H1 (cell line): Measurements from ENCODE around the gene ANKMY2. TPM values are rescaled to one million over a fixed set of nuclear protein-coding genes. Genes with fewer than 3 reads are reported as not detected.

Source experiments
- CTCF ChIA-PET: fragments of 300-600 bp; sonication (Branson Sonifier 250); formaldehyde crosslinking; loops from one replicate; lab custom pipeline; 2021; ENCODE audit not compliant: partially characterized antibody; lab: Charles Lee
- POLR2A ChIA-PET: fragments of 300-600 bp; sonication (Branson Sonifier 250); formaldehyde crosslinking; loops from one replicate; lab custom pipeline; 2021; ENCODE audit warnings: inconsistent platforms; ENCODE audit not compliant: partially characterized antibody; lab: Charles Lee
- DNase-seq, 2 experiments: peaks; one replicate each; pipeline versions ENCODE4 v3.0.0 to v3.0.0-alpha.2; 2010 to 2022; ENCODE audit warnings: low spot score in 2 of 2, low read depth in 1 of 2, mixed read lengths in 1 of 2
- FAIRE-seq: peaks from 2 replicates; lab custom pipeline; 2011; peaks lifted over from hg19 to GRCh38; lab: Jason Lieb, UNC
- H2AFZ ChIP-seq: 2 replicates; pipeline ENCODE4 v1.8.1; 2012; ENCODE audit warnings: low read length, inconsistent platforms
- H2AK5ac ChIP-seq: 2 replicates; pipeline ENCODE4 v1.6.1; 2013; ENCODE audit warnings: low read depth, low read length
- H2BK120ac ChIP-seq: replicated peaks from 2 replicates; pipeline ENCODE3; 2013; ENCODE audit warnings: low read depth, low read length, inconsistent platforms
- H2BK12ac ChIP-seq: 2 replicates; pipeline ENCODE4 v1.6.1; 2013; ENCODE audit warnings: low read depth, low read length
- H2BK15ac ChIP-seq: 2 replicates; pipeline ENCODE4 v1.6.1; 2013; ENCODE audit warnings: low read length
- H2BK20ac ChIP-seq: 2 replicates; pipeline ENCODE4 v1.6.1; 2013; ENCODE audit warnings: low read length
- H2BK5ac ChIP-seq: 2 replicates; pipeline ENCODE4 v1.6.1; 2013; ENCODE audit warnings: low read depth, low read length
- H3K14ac ChIP-seq: 2 replicates; pipeline ENCODE4 v1.6.1; 2013; ENCODE audit warnings: inconsistent platforms; ENCODE audit not compliant: insufficient read length
- H3K18ac ChIP-seq: 2 replicates; pipeline ENCODE4 v1.6.1; 2013; ENCODE audit warnings: low read length; ENCODE audit errors: extremely low read depth
- H3K23ac ChIP-seq: 2 replicates; pipeline ENCODE4 v1.6.1; 2013; ENCODE audit warnings: inconsistent platforms; ENCODE audit not compliant: insufficient read length
- H3K23me2 ChIP-seq: 2 replicates; pipeline ENCODE4 v1.6.1; 2013; ENCODE audit warnings: low read depth, low read length
- H3K27ac ChIP-seq: 2 replicates; pipeline ENCODE4 v1.6.1; 2011; ENCODE audit warnings: low read depth, low read length, inconsistent platforms
- H3K27me3 ChIP-seq, 4 experiments: replicated peaks in 1 of 4; 1 replicate in 1 of 4; 2 replicates in 3 of 4; pipeline versions ENCODE4 v1.6.1 to v1.8.1; 2011 to 2013; ENCODE audit warnings: low read length in 3 of 4, mild to moderate bottlenecking in 3 of 4, inconsistent platforms in 2 of 4, mixed read lengths in 2 of 4, moderate library complexity in 1 of 4; ENCODE audit not compliant: control insufficient read depth in 3 of 4, insufficient read depth in 3 of 4; ENCODE audit errors: extremely low read depth in 1 of 4
- H3K36me3 ChIP-seq, 4 experiments: 2 replicates each; pipeline versions ENCODE4 v1.6.1 to v1.8.1; 2011 to 2013; ENCODE audit warnings: mild to moderate bottlenecking in 4 of 4, low read length in 3 of 4, moderate library complexity in 2 of 4, control low read depth in 1 of 4, inconsistent platforms in 1 of 4; ENCODE audit not compliant: insufficient read depth in 4 of 4, control insufficient read depth in 2 of 4
- H3K4ac ChIP-seq: replicated peaks from 2 replicates; pipeline ENCODE3; 2013; ENCODE audit warnings: low read length, low read depth, mixed read lengths, inconsistent platforms; ENCODE audit not compliant: insufficient read length
- H3K4me1 ChIP-seq, 4 experiments: replicated peaks in 1 of 4; 1 replicate in 1 of 4; 2 replicates in 3 of 4; pipeline versions ENCODE4 v1.6.1 to v1.8.1; 2011 to 2013; ENCODE audit warnings: low read length in 3 of 4, inconsistent platforms in 2 of 4, mixed read lengths in 1 of 4; ENCODE audit not compliant: insufficient read depth in 4 of 4, control insufficient read depth in 3 of 4
- H3K4me2 ChIP-seq, 2 experiments: 2 replicates each; pipeline versions ENCODE4 v1.6.1 to v1.8.1; 2011 to 2013; ENCODE audit warnings: low read depth in 2 of 2, low read length in 2 of 2, control low read depth in 1 of 2, inconsistent platforms in 1 of 2, mild to moderate bottlenecking in 1 of 2; ENCODE audit not compliant: insufficient read depth in 1 of 2
- H3K4me3 ChIP-seq, 4 experiments: fragments of 200-600, 300-600 bp in 1 of 4; sonication (generic), shearing (Covaris generic), sonication (Bioruptor Twin) in 1 of 4; 2 replicates each; pipeline versions ENCODE4 v1.5.1 to v1.8.1; 2011 to 2016; ENCODE audit warnings: low read length in 4 of 4, low read depth in 3 of 4, control low read depth in 2 of 4, inconsistent platforms in 2 of 4, mild to moderate bottlenecking in 2 of 4, mixed read lengths in 1 of 4, moderate library complexity in 1 of 4; ENCODE audit not compliant: insufficient read depth in 2 of 4; ENCODE audit errors: extremely low read depth in 1 of 4
- H3K56ac ChIP-seq: replicated peaks from 2 replicates; pipeline ENCODE3; 2013; ENCODE audit warnings: low read depth, mild to moderate bottlenecking, mixed read lengths, low read length, inconsistent platforms; ENCODE audit not compliant: insufficient read length
- H3K79me1 ChIP-seq: 2 replicates; pipeline ENCODE4 v1.6.1; 2013; ENCODE audit warnings: low read depth, low read length, control low read depth
- H3K79me2 ChIP-seq, 2 experiments: 2 replicates each; pipeline versions ENCODE4 v1.6.1 to v1.8.1; 2012 to 2013; ENCODE audit warnings: low read length in 2 of 2, mild to moderate bottlenecking in 2 of 2, inconsistent platforms in 1 of 2; ENCODE audit not compliant: insufficient read depth in 2 of 2, control insufficient read depth in 1 of 2
- H3K9ac ChIP-seq, 4 experiments: replicated peaks in 1 of 4; 1 replicate in 1 of 4; 2 replicates in 3 of 4; pipeline versions ENCODE4 v1.6.1 to v1.8.1; 2011 to 2013; ENCODE audit warnings: low read depth in 3 of 4, low read length in 3 of 4, control low read depth in 2 of 4, mild to moderate bottlenecking in 2 of 4, moderate library complexity in 2 of 4, inconsistent platforms in 1 of 4; ENCODE audit errors: extremely low read depth in 1 of 4
- H3K9me3 ChIP-seq, 2 experiments: 2 replicates each; pipeline versions ENCODE4 v1.6.1 to v1.8.1; 2012 to 2013; ENCODE audit warnings: mild to moderate bottlenecking in 2 of 2, moderate library complexity in 2 of 2, control low read depth in 1 of 2, inconsistent platforms in 1 of 2, low read depth in 1 of 2, low read length in 1 of 2, mixed read lengths in 1 of 2; ENCODE audit not compliant: insufficient read depth in 2 of 2
- H4K20me1 ChIP-seq, 2 experiments: replicated peaks in 1 of 2; 2 replicates each; pipeline versions ENCODE3 to v1.8.1; 2011 to 2013; ENCODE audit warnings: inconsistent platforms in 2 of 2, low read length in 2 of 2, mild to moderate bottlenecking in 1 of 2; ENCODE audit not compliant: insufficient read depth in 2 of 2, control insufficient read depth in 1 of 2
- H4K5ac ChIP-seq: 2 replicates; pipeline ENCODE4 v1.6.1; 2013; ENCODE audit warnings: low read length, low read depth, mixed read lengths, inconsistent platforms; ENCODE audit not compliant: insufficient read length
- H4K8ac ChIP-seq: 2 replicates; pipeline ENCODE4 v1.8.0; 2013; ENCODE audit warnings: mild to moderate bottlenecking, moderate library complexity, low read length, inconsistent platforms; ENCODE audit not compliant: insufficient read depth; ENCODE audit errors: extremely low read depth
- H4K91ac ChIP-seq: replicated peaks from 2 replicates; pipeline ENCODE3; 2013; ENCODE audit warnings: low read length, mixed read lengths, inconsistent platforms; ENCODE audit not compliant: insufficient read length
- BACH1 ChIP-seq: IDR thresholded peaks from 2 replicates; pipeline ENCODE4 v1.6.1; 2012; ENCODE audit warnings: low read length, improper control_type of control experiment
- CBX8 ChIP-seq: fragments of 300-800, 300-1000 bp; sonication (generic); IDR thresholded peaks from 2 replicates; pipeline ENCODE4 v1.7.1; 2016; ENCODE audit warnings: low read depth, low read length, borderline replicate concordance
- NRF1 ChIP-seq: IDR thresholded peaks from 2 replicates; pipeline ENCODE4 v1.6.1; 2011; ENCODE audit warnings: mild to moderate bottlenecking, low read depth, low read length, improper control_type of control experiment
- PHF8 ChIP-seq: fragments of 200-600 bp; sonication (generic); conservative IDR thresholded peaks from 2 replicates; pipeline ENCODE4 v1.7.1; 2012; ENCODE audit warnings: low read depth, mild to moderate bottlenecking, inconsistent platforms, low read length, moderate library complexity
- RBBP5 ChIP-seq: IDR thresholded peaks from 2 replicates; pipeline ENCODE4 v1.7.1; 2012; ENCODE audit warnings: low read depth, mild to moderate bottlenecking, inconsistent platforms, low read length, moderate library complexity, borderline replicate concordance
- RFX5 ChIP-seq: IDR thresholded peaks from 2 replicates; pipeline ENCODE4 v1.6.1; 2011; ENCODE audit warnings: low read depth, low read length, improper control_type of control experiment, borderline replicate concordance
- SIRT6 ChIP-seq: IDR thresholded peaks from one replicate; pipeline ENCODE4 v1.7.1; 2012; ENCODE audit warnings: low read length, inconsistent platforms
- SUZ12 ChIP-seq: fragments of 200-600 bp; sonication (generic); IDR thresholded peaks from 2 replicates; pipeline ENCODE4 v1.6.1; 2012; ENCODE audit warnings: mild to moderate bottlenecking, inconsistent platforms, low read length, moderate library complexity, mixed read lengths
- ZNF274 ChIP-seq: IDR thresholded peaks from 2 replicates; pipeline ENCODE4 v1.7.0; 2012; ENCODE audit warnings: low read length, borderline replicate concordance; ENCODE audit errors: extremely low read depth
- WGBS, 2 experiments: shearing (Covaris generic) in 1 of 2; methylation state at CpG; one replicate each; pipeline versions ENCODE4 v1.1.6 to v1.1.7; 2013 to 2015; ENCODE audit warnings: low lambda C conversion rate in 2 of 2, mixed read lengths in 2 of 2, inconsistent platforms in 1 of 2, low coverage in 1 of 2, missing lambda C conversion rate in 1 of 2; ENCODE audit not compliant: insufficient replicate concordance in 2 of 2, insufficient coverage in 1 of 2, insufficient read length in 1 of 2; ENCODE audit errors: extremely low coverage in 1 of 2, missing lambda C conversion rate in 1 of 2; 5-methylcytosine and 5-hydroxymethylcytosine counted together
- polyA plus RNA-seq, 7 experiments: library from polyadenylated mRNA; depleted of rRNA in 3 of 7; stranded (reverse) in 5 of 7; unstranded in 2 of 7; fragments of >200 nt in 5 of 7; fragments of 200-250 nt in 2 of 7; gene quantifications; 1 replicate in 5 of 7; 2 replicates in 1 of 7; 4 replicates in 1 of 7; pipeline versions ENCODE4 v1.2.1 to v1.2.3, GENCODE V29; 2011 to 2013; ENCODE audit warnings: missing spikeins in 2 of 7, mixed read lengths in 2 of 7
- total RNA-seq: library from RNA; stranded (reverse); fragmentation: NEBNext Ultra II Directional; extraction: Animal tissue kit (Norgen Biotek cat#: 25700); gene quantifications from 2 replicates; pipeline ENCODE4 v1.2.1, GENCODE V29; 2021
- TF ChIP-seq, protein P1 (sequence below): IDR thresholded peaks from 2 replicates; pipeline ENCODE4 v1.6.1; 2011; ENCODE audit warnings: low read length, improper control_type of control experiment

Gene ANKMY2
- total and polyA plus RNA-seq, 2 of the 8 experiments (the other 6 are each of a cell fraction or from before 2014, with no cell fraction given), result 5.2 to 9.3 TPM

- Histone ChIP-seq H3K27me3 (no peaks in the 10 kb centered on the region), H3K4me2 (no peak overlapping the region), H4K91ac (no peak overlapping the region), H3K9ac (no peak overlapping the region; a peak in 1 of 7 replicates), H3K36me3 (peaks cover 0 to 4% (median 0%) of the 10 kb centered on the region in 4 experiments; a peak in 1 of 8 replicates), H3K9me3 (no peaks in the 10 kb centered on the region), H3K23me2 (no peaks in the 10 kb centered on the region), H4K5ac (no peak overlapping the region), H3K27ac (no peak overlapping the region), H2BK120ac (no peak overlapping the region), H3K4me1 (peaks cover 0 to 7% (median 3%) of the 10 kb centered on the region in 4 experiments; a peak in 2 of 7 replicates), H3K79me1 (no peaks in the 10 kb centered on the region), H2BK5ac (no peak overlapping the region), H3K56ac (no peak overlapping the region), H3K4ac (no peak overlapping the region), H4K20me1 (no peaks in the 10 kb centered on the region), H2AFZ (no peak overlapping the region), H2AK5ac (no peak overlapping the region), H3K79me2 (no peaks in the 10 kb centered on the region), H3K4me3 (no peak overlapping the region), H2BK20ac (no peak overlapping the region), H2BK12ac (no peak overlapping the region), H3K14ac (no peak overlapping the region), H3K23ac (no peak overlapping the region), H2BK15ac (no peak overlapping the region), H3K18ac (no peak overlapping the region), H4K8ac (no peak overlapping the region)
- POLR2A ChIA-PET, result interaction anchor here (1.5 kb wide), 1 partner anchor 47 kb away, joined by 4 read pairs; the partner anchor contains the start of genes ANKMY2 and BZW2
- no peak for TF ChIP-seq RFX5
- TF ChIP-seq SUZ12, result no peak
- TF ChIP-seq, protein P1, sequence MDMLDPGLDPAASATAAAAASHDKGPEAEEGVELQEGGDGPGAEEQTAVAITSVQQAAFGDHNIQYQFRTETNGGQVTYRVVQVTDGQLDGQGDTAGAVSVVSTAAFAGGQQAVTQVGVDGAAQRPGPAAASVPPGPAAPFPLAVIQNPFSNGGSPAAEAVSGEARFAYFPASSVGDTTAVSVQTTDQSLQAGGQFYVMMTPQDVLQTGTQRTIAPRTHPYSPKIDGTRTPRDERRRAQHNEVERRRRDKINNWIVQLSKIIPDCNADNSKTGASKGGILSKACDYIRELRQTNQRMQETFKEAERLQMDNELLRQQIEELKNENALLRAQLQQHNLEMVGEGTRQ, result no peak
- TF ChIP-seq CBX8, result no peak
- TF ChIP-seq PHF8, result no peak
- TF ChIP-seq ZNF274, result no peak
- TF ChIP-seq SIRT6, result no peak
- TF ChIP-seq RBBP5, result no peak
- TF ChIP-seq NRF1, result no peak
- TF ChIP-seq BACH1, result no peak
- WGBS, 2 experiments, result 63% methylated on average over 4 of the region's 4 CpGs; no CpG with 5 or more reads in 1 of the 2 experiments
- CTCF ChIA-PET, result interaction anchor here (1.0 kb wide), 1 partner anchor 11 kb away, joined by 3 read pairs; no protein-coding TSS in a partner anchor
- FAIRE-seq (no peak), DNase-seq (no peak)
Measured at GRCh38 chr7:16598015-16598414, 47.5 kb downstream of the ANKMY2 start.
